Forelimb muscle (tissue), 1 donor: ENCODE data around the gene REEP3. TPM values are rescaled to one million over a fixed set of nuclear protein-coding genes. Genes with fewer than 3 reads are reported as not detected.
"Not testable (repeated sequence)": the region's sequence is repeated elsewhere in the genome, so short reads cannot be mapped to it uniquely, and the experiment has no call there.

Experiments used
- DNase-seq: peaks from one replicate; pipeline ENCODE4 v3.0.0-alpha.2; 2013; ENCODE audit warnings: low read depth
- polyA plus RNA-seq: library from polyadenylated mRNA; unstranded; fragments of 120-200 nt; gene quantifications from one replicate; pipeline ENCODE4 v1.2.1, GENCODE V29; 2013; ENCODE audit not compliant: insufficient read length

Gene REEP3, protein sequence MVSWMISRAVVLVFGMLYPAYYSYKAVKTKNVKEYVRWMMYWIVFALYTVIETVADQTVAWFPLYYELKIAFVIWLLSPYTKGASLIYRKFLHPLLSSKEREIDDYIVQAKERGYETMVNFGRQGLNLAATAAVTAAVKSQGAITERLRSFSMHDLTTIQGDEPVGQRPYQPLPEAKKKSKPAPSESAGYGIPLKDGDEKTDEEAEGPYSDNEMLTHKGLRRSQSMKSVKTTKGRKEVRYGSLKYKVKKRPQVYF
- polyA plus RNA-seq, result 13.5 TPM

DNA sequence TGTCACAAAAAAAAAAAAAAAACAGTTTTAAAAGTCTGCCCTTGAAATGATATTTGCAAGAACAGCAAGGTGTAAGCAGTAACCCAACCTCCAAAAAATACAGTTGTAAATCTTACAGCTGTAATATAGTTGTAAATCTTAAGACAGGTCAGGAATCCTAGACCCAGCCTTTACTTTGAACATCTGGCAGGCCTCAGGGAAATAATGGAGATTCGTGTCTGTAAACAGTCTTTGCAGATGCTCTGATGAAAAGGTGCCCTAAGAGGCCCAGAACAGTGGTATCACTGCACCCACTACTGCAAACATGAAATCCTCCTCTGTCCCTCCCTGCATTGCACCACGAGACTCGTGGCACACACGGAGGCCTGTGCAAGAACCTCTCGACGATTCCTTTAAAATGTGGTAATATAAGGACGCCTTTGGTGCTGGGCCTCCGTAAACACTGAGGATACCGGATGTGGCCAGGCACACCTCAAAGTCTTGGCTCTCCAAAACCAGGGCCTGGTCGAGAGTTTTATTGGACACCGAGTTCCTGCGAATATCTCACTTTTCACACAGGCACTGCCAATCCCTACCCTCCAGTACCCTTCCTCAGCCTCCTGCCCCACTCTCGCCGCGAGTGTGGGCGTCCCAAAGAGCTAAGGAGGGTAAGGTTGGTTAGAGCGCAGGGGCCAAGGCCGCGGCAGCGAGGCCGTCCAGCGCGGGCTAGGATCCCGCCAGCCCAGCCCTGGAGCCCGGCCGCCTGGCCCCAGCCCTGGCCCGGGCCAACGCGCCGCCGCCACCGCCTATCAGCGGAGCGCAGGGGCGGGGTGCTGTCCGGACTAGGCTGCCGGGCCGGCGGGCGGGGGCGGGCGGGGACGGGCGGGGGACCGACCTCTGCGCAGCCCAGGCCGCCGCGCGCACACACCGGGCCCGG is at the start of gene REEP3:
Gene REEP3, plus strand, starts transcription at position 902 of the 916 bp plus-strand sequence. CDS start 145 bp downstream, outside the sequence.
- peak; percentile 13 for DNase-seq

DNA sequence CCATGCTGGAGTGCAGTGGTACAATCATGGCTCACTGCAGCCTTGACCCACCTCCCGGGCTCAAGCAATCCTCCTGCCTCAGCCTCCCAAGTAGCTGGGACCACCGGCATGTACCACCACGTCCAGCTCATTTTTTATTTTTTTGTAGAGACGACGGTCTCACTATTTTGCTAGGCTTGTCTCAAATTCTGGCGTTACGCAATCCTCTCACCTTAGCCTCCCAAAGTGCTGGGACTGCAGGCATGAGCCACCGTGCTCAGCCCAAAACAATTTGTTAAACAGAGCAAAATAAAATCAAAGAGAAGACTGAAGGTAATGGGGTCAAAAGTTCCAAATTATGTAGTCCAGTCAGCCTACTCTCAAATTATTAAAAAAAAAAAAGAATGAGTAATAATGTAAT is 46.7 kb upstream of the REEP3 start:
- DNase-seq, result no peak

DNA sequence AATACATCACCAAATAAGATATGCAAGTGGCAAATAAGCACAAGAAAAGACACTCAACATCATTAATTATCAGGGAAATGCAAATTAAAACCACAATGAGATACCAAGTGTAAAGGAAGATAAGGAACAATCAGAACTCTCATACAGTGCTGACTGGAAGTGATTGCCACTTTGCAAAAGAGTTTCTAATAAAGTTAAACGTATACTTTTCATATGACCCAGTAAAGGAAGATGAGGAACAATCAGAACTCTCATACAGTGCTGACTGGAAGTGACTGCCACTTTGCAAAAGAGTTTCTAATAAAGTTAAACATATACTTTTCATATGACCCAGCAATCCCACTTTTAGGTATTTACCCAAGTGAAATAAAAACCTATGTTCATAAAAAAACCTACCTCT is 43.3 kb upstream of the REEP3 start:
- DNase-seq, result no peak

DNA sequence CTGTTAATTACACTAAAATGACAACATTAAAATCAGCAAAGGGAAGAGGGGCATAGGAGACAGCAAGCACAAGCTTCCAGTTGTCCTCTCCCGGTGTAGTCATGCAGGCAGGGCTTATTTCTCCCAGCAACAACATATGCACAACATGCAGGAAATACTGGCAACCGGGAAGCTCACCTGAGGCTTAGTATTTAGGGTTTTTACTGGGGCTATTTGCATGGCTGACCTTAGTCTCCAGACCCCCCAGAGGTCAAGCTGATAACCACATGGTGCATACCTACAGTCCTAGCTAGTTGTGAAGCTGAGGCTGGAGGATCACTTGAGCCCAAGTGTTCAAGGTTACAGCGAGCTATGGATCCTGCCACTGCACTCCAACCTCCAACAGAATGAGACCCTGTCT is 42.6 kb upstream of the REEP3 start:
- DNase-seq, result no peak

DNA sequence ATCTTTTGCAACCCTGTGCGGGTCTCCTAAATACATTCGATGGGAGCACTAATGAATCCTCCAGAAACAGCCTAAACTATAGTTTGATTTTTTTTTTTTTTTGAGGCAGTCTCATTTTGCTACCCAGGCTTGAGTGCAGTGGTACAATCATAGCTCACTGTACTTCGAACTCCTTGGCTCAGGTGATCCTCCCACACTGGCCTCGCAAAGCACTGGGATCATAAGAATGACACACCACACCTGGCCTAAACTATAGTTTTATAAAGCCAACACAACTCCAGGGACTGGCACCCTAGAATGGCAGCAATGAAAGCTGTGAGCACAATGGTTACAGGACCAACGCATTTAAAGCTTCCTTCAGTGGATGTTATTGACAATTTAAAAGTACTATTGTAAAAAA is 41.0 kb upstream of the REEP3 start:
- no peak for DNase-seq

DNA sequence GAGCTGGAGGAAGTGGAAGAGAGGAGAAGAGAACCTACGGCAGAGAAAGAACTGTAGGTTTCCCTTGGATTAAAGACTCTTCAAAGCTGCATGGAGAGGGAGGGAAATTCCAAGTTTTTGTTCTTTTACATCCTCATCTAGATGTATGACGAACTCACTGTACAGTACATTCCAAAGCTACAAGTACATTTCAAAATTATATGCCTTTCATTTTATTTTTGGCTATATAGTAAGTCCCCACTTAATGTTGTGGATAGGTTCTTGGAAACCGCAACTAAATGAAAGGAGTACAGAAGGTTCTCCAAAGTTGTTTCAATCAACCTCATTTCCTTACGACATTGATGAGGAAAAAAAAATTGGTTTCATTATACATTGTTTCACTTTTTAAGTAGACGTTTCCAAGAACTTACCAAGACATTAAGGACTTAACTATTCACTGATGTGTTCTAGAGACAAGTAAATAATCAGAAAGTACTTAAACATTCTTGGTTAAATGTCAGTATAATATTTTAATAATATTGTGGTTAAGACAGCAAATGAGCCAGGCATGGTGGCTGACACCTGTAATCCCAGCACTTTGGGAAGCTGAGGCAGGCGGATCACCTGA is 39.3 kb upstream of the REEP3 start:
- DNase-seq, result no peak

DNA sequence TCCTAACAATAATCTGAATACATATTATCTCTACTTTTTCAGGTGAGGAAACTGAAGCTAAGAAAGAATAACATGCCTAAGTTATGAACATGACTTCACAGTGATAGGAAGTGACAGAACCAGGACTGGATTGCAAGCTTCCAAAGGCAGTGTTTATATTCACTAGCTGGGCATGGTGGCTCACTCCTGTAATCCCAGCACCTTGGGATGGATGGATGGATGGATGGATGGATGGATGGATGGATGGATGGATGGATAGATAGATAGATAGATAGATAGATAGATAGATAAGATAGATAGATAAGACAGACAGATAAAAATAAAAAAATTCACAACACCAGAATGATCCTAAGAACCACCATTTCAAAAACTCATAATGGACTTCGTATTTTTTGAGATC is 37.2 kb upstream of the REEP3 start:
- DNase-seq, result no peak

DNA sequence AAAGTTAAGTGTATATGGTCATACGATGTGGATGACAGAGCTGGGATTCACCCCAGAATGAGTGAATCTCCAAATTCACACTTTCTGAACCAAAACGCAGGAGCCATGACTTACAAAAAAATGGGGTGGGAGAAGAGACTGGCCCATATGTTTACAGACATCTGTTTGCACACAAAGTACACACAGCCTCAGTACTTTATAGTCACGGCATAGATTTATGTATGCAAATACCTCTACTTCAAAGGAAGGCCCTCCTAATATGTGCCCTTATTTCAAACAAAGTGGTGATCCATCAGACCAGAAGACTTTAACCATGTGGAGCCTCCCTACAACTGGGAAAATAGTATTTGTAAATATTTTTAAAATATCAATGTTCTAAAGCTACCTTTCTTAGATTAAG is 33.2 kb upstream of the REEP3 start:
- no peak for DNase-seq

DNA sequence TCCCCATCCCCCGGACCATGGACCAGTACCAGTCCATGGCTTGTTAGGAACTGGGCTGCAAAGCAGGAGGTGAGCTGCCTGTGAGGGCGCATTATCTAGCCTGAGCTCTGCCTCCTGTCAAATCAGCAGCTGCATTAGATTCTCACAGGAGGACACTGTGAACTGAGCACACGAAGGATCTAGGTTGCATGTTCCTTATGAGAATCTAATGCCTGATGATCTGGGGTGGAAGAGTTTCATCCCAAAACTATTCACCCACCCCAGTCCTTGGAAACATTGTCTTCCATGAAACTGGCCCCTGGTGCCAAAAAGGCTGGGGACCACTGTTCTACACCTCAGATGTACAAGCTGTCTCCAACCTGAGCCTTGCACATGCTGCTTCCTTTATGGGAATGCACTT is 31.4 kb upstream of the REEP3 start:
- DNase-seq, result no peak

DNA sequence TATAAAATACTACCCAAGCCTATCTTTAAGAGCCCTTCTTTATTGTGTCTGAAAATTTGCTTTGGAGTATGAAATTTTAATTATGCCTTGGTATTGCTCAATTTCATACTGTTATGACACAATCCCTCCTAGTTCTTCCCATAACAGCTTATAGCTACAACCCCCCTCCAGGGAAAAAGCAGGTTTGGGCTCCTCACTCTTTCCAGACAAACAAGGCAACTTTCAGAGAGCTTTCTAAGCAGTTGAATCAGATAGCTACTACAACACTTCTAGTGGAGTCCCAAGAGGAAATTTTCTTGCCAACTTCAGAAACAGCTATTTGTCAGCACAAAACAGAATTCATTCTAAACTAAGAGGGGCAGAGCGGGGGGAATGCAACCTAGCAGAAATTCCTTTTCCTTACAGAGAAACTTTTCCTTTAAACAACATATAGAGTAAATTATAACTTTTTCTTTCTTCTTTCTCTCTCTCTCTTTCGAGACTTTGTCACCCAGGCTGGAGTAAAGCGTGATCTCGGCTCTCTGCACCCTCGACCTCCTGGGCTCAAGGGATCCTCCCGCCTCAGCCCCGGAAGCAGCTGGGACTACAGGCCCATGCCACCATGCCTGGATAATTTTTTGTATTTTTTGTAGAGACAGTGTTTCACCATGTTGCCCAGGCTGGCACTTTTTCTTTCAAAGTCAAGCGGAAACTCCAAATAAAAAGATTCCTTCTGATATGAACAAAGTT is 29.4 kb upstream of the REEP3 start:
- peak; percentile 82 for DNase-seq

DNA sequence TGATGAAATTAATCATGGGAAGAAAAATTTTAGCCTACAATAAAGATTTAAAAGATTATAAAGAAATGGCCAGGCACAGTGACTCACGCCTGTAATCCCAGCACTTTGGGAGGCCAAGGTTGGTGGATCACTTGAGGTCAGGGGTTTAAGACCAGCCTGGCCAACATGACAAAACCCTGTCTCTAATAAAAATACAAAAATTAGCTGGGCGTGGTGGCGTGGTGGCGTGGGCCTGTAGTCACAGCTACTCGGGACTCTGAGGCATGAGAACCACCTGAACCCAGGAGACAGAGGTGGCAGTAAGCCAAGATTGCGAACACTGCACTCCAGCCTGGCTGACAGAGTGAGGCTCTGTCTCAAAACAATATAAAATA is 28.9 kb upstream of the REEP3 start:
- DNase-seq, result not testable (repeated sequence)

DNA sequence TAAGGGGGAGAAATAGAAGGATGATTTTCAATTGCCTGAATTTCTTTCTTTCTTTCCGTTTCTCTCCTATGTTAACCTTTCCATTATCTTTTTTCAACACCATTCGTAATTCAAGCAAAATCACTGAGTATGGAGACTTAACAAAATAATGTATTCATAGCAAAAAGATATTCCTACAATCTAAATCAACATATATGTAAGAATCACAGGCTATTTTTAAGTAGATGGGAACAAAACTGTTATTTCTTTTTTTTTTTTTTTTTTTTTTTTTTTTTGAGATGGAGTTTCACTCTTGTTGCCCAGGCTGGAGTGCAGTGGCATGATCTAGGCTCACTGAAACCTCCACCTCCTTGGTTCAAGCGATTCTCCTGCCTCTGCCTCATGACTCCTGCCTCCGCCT is 28.2 kb upstream of the REEP3 start:
- no peak for DNase-seq

DNA sequence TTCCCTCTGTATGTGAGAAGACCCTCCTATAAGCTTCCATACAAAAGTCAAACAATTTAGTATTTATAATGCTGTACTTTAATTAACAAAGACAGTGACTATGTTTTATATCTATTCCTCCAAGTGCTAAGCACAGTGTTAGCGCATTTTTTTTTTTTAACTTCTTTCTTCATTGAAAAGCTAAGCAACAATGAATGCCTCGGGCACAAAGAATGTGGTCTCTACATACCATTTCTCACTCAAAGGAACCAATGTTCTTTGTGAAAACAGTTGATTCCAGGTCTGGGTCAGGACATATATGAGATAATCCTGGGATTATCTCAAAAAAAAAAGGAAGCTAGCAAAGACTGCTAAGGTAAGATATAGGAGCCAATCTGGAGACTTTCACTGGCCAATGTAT is 26.2 kb upstream of the REEP3 start:
- DNase-seq, result no peak

DNA sequence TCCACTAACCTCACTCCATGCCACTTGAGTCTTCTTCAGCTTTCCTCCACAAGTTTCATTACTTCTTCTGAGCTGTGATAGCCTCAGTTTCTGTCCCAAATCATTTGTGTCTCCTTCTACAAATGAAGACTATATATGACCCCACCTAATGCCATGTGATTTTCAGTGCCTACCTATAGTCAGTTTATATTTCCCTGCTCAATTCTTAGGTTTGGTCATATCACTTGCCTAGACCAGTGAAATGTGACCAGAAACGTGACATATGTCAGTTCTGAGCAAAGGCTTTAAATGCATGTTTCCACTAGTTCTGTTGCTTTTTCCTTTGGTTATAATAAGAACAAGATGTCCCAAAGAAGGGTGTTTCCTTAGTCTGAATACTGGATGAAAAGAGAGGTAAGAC is 24.6 kb upstream of the REEP3 start:
- no peak for DNase-seq

DNA sequence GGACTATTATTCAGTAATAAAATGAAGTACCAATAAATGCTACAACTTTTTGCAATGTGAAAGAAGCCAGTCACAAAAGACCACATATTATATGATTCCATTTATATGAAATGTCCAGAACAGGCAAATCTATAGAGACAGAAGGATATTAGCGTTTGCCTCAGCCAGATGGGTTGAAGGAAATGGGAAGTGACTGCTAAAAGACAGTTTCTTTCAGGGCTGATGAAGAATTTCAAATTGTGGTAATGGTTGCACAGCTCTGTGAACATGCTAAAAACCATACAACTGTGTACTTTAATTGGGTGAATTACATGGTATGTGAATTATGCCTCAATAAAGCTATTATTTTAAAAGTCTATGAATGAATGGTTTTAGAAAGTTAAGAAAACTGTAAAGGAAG is 23.9 kb upstream of the REEP3 start:
- no peak for DNase-seq

DNA sequence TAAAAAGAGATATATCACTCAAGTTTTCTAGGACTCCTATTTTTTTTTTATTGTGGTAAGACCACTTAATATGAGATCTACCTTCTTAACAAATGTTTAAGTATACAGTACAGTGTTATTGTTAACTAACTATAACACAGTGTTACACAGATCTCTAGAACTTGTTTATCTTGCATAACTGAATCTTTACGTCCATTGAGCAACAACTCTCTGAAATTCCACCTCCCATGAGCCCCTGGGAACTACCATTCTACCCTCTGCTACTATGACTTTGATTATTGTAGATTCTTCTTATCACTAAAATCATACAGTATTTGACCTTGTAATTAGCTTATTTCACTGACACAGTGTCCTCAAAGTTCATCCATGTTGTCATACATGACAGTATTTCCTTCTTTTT is 22.5 kb upstream of the REEP3 start:
- DNase-seq, result no peak

DNA sequence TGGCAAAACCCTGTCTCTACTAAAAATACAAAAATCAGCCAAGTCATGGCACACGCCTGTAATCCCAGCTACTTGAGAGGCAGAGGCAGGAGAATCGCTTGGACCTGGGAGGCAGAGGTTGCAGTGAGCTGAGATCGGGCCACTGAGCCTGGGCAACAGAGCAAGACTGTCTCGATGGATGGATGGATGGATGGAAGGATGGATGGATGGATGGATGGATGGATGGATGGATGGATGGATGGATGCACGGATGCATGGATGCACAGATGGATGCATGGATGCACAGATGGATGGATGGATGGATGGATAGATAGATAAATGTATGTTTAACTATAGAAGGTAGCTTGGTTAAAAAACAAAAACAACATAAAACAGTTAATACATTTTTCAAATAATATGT is 20.6 kb upstream of the REEP3 start:
- not testable (repeated sequence) for DNase-seq

DNA sequence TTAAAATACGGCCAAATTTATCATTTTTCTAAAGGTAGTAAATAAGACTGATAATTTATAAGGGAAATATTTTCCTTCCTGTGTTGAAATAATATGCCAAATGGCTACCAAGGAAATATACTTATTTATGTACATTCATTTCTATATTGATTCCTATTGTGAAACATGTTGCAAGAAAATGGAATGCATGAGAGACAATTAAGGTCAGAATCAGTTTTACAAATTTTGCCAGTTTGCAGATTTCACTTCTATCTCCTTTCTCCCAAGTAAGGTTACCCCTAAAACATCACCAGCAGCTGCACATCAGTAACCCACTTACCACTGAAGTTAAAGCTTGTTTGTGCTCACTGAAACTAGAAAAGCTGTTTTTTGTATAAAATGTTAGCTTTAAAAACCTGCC is 19.2 kb upstream of the REEP3 start:
- DNase-seq, result no peak

DNA sequence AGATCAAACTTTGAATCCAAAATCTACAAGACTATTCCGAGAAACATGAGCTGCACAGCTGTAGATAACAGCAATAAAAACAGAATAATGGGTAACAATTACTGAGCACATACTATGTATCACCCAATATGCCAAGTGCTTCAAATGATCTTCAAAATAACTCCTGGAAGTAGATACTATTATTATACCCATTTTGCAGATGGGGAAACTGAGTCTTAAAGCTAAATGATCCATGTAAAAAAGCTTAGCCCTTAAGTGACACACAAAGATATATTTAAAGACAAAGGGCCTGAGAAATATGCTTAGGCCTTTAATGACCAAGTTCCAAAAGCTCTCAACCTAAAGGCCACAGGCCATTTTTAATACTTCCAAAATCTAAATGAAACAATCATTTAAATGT is 18.4 kb upstream of the REEP3 start:
- DNase-seq, result no peak

DNA sequence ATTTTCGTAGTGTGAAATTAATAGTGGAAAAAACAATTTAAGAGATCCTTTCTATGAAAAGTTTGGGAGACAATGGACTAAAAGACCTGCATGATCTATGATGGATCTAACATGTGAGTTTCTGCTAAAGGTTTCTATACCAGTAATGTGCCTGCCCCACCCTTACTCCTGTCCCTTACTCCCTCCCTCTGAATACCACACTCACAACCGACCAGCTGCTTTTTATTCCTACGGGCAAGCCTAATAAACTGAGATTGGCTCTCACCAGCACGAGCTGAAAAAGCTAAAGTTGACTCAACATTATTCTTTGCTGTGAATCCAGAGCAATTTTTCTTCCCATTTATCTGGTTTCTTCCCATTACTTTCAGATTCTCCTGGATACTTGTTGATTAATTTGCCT is 17.8 kb upstream of the REEP3 start:
- DNase-seq, result no peak

DNA sequence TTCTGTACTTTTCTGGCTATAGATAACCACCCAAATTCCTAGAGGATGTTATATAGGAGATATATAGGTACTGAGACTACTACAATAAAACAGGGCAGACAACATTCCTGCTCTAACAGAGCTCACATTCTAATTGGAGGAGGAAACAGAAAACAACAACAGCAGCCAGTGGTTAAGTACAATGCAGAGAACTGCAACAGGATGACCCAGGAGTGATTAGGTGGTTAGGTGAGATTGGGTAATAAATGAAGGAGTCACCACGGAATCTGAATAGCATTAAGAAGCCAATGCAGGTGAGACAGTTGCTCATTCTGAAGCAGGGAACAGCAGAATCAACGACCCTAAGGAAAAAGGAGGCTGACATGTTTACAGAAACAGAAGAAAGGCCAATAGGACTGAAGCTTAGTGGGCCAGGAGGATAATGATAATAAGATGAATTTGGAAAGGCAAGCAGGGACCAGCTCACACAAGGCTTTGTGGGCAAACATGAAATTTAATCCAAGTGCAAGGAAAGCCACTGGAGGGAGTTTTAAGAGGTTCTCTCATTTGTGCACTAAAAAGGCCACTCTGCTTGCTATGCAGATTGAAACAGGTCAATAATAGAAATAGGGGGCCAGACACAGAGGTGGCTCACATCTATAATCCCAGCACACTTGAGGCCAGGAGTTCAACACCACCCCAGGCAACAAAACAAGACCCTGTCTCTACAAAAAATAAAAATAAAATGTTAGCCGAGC is 16.9 kb upstream of the REEP3 start:
- DNase-seq, result no peak
